ACC112 (cell line): ENCODE data around the gene CCL7.

Experiments
- H2AFZ ChIP-seq: fragments of 200-600 bp; sonication (generic); one replicate; pipeline ENCODE4 v1.6.0; 2017; ENCODE audit warnings: antibody characterized with exemption, low read length; ENCODE audit not compliant: unreplicated experiment
- H3K27ac ChIP-seq: fragments of 200-600 bp; sonication (generic); 2 replicates; pipeline ENCODE4 v1.5.1; 2014; ENCODE audit warnings: low read depth, mild to moderate bottlenecking, antibody characterized with exemption, low read length, moderate library complexity
- H3K27me3 ChIP-seq: fragments of 200-600 bp; sonication (generic); 2 replicates; pipeline ENCODE4 v1.6.1; 2014; ENCODE audit warnings: mild to moderate bottlenecking, antibody characterized with exemption, low read length, moderate library complexity, mixed read lengths; ENCODE audit not compliant: insufficient read depth
- H3K36me3 ChIP-seq: fragments of 200-600 bp; sonication (generic); 2 replicates; pipeline ENCODE4 v1.6.1; 2016; ENCODE audit warnings: mild to moderate bottlenecking, antibody characterized with exemption, low read length, moderate library complexity, mixed read lengths; ENCODE audit not compliant: insufficient read depth
- H3K4me1 ChIP-seq: fragments of 200-600 bp; sonication (generic); one replicate; pipeline ENCODE4 v1.6.1; 2016; ENCODE audit warnings: low read length, mixed read lengths; ENCODE audit not compliant: insufficient read depth, unreplicated experiment, control insufficient read depth
- H3K4me3 ChIP-seq: fragments of 200-600 bp; sonication (generic); 2 replicates; pipeline ENCODE4 v1.5.1; 2014; ENCODE audit warnings: mild to moderate bottlenecking, low read depth, low read length
- H3K79me2 ChIP-seq: fragments of 200-600 bp; sonication (generic); one replicate; pipeline ENCODE4 v1.6.0; 2016; ENCODE audit warnings: low read length; ENCODE audit not compliant: control insufficient read depth, unreplicated experiment, insufficient read depth

The CCL7 gene

DNA sequence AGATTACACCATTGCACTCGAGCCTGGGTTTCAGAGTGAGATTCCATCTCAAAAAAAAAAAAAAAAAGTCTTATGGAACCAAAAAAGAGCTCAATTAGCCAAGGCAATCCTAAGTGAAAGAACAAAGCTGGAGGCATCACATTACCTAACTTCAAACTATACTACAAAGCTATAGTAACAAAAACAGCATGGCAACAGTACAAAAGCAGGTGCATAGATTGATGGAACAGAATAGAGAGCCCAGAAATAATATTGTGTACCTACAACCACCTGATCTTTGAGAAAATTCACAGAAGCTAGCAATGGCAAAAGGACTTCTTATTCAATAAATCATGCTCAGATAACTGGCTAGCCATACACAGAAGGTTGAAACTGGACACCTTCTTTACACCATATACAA is 39.7 kb upstream of the CCL7 start:
- Histone ChIP-seq H3K36me3 (no peaks in the 10 kb centered on the region), H3K4me1 (no peaks in the 10 kb centered on the region), H3K79me2 (no peaks in the 10 kb centered on the region), H2AFZ (no peak overlapping the region), H3K4me3 (no peak overlapping the region), H3K27me3 (peaks cover 15% of the 10 kb centered on the region; the same call in 1 of the 2 replicates), H3K27ac (no peak overlapping the region)

DNA sequence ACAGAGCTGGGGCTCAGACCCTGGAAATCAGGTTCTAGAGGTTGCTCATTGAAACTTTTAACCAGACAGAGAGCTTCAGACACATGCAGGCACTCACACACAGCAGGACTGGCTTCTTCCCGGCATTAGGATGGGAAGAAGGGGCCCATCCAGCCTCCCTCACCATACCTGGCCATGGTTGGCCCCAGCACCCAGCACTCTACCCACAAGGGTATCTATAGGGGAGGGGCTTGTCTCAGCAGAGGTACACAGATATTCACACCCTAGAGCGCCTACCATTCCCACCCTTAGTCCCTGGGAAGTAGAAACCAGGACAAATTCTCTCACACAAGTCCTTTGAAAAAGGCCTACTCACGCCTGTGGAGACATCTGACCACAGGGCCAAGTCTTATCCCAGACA is 35.4 kb upstream of the CCL7 start:
- Histone ChIP-seq H3K27ac (peak overlapping the region; percentile 25; the same call in 1 of the 2 replicates), H3K4me3 (no peak overlapping the region), H3K27me3 (no peaks in the 10 kb centered on the region), H3K36me3 (no peaks in the 10 kb centered on the region), H3K4me1 (peaks cover 7% of the 10 kb centered on the region), H2AFZ (no peak overlapping the region), H3K79me2 (no peaks in the 10 kb centered on the region)

DNA sequence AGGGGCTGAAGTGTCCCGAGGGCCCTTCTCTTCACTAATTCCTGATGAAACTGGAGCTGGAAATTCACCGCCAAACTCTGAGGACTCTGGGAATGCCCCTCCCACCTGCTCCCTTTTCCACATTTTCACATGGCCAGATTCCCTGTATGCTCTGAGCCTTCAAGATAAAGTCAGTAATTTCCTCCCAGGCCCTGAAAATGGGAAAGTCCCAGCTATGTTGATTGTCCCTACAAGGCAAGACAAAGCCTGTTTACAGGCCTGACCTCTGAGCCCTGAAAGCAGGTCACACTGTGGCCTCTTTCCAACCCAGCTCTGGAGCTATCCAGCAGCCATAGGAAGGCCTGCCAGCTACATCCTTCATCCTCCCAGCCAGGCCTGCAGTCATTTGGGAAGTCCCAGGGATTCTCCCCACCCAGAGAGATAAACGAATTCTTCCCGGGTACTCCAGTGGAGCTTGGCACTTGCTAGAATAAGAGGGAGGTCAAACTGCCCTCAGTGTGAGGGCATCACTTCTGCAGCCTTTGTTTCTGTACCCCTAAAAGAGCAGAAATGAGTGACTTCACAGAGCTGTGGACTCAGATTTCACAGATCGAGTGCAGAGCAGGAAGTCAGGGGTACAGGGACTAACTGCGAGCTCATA is 34.5 kb upstream of the CCL7 start:
- Histone ChIP-seq H3K4me1 (peaks cover 8% of the 10 kb centered on the region), H3K79me2 (no peaks in the 10 kb centered on the region), H3K36me3 (no peaks in the 10 kb centered on the region), H2AFZ (no peak overlapping the region), H3K27ac (peak overlapping the region; percentile 25; the same call in 1 of the 2 replicates), H3K4me3 (no peak overlapping the region), H3K27me3 (no peaks in the 10 kb centered on the region)

DNA sequence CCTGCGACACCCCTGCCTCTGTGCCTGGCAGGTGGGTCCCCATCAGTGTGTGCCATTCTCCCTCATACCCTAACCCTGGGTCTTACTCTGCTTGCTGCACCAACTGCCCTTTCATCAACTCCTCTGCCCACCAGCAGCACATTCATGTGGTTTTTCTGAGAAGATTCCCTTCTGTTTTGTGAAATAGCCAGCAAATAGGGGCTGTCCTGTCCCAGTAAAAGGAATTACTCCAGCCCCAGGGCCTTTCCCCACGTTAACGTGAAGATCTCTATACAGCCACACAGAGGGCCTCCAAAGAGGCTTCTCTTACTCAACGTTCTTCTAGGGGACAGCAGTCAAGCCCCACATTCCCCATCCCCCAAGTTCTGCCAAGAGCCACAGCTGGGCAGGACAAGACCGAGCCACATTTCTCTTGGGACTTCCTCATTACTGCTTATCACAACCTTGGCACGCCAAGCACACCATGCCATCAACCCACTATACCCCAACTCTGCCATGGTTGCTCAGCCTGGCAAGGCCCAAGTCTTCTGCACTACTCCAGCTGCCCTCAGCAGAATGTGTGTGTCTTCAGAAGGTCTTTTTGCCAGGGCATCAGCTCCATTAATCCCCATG is 33.6 kb upstream of the CCL7 start:
- Histone ChIP-seq H3K4me3 (no peak overlapping the region), H2AFZ (no peak overlapping the region), H3K79me2 (no peaks in the 10 kb centered on the region), H3K36me3 (no peaks in the 10 kb centered on the region), H3K27ac (no peak overlapping the region), H3K4me1 (peaks cover 14% of the 10 kb centered on the region), H3K27me3 (no peaks in the 10 kb centered on the region)

DNA sequence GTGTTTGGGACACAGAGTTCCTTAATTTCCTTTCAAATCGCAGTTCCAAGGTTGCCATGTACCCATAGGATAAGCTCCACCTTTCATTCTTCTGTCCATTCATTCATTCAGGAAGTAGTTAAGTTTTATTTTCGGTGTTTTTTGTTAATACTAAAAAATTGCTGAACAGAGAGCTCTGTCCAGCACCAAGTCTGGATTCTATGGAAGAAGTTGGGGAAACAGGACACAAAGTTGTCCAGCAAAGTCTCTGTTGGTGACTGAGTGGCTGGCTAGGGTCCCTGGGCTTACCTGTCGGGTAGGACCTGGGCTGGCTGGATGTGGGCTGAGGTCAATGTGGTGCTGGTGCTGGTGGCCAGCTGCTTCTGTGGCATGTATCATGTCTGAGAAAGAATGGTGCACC is 32.6 kb upstream of the CCL7 start:
- no peak overlapping the region for H3K4me3 ChIP-seq
- H3K79me2 ChIP-seq: no peaks in the 10 kb centered on the region
- no peaks in the 10 kb centered on the region for H3K27me3 ChIP-seq
- H3K4me1 ChIP-seq: peaks cover 14% of the 10 kb centered on the region
- no peaks in the 10 kb centered on the region for H3K36me3 ChIP-seq
- no peak overlapping the region for H2AFZ ChIP-seq
- no peak overlapping the region for H3K27ac ChIP-seq

DNA sequence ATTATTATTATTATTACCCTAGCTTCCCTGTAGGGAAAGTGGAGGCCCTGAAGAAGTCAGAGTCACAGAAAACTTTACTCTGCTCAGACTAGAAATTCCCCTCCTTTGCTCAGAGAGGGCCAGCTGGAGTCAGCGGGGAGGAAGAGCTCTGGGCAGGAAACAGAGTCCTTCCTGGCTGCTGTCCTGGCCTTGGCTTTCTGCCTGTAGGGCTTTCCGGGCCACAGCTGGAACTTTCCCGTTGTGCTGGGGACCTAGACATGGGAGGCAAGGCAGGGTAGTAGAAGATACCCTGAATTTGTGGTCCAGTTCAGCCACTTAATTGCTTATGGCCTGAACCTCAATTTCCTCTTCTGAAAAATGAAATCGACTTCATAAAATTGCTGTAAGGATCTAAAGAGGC is 29.0 kb upstream of the CCL7 start:
- Histone ChIP-seq H3K79me2 (no peaks in the 10 kb centered on the region), H3K4me1 (peaks cover 14% of the 10 kb centered on the region), H3K4me3 (no peak overlapping the region), H3K27me3 (no peaks in the 10 kb centered on the region), H2AFZ (no peak overlapping the region), H3K36me3 (no peaks in the 10 kb centered on the region), H3K27ac (no peak overlapping the region)

DNA sequence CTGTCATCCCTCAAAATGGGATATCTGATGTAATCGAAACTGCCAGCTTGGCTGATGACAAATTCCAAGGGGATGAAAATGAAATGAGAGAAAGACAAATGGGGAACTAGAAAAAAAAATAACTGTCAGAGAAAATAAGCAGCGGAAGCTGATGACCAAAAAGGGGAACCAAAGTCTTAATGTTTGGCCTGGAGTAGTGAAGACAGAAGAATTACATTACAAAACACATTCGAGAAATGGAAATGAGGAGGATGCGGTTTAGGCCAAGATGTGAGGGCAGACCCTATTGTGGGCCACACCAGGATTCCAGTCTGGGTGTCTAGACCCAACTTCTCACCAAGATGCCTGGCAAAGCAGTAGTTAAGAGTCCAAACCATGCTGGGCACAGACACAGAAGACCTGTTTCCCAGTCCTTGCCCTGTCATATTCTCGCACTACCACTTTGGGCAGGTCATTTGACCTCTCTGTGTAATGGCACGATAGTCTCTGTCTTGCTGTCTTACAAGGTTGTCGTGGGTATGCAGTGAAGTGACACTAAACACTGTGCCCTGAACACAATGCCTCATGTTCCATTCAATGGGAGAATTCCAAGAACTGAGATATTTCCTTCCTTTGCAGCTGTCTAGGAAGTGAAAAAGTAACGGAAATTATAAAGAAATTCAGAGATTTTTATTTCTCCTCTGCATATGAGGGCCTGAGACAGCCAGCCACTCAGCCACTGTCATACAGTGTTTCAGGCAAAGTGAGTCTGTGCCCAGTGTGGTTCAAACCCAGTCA is 27.2 kb upstream of the CCL7 start:
- H3K27me3 ChIP-seq: no peaks in the 10 kb centered on the region
- no peak overlapping the region for H2AFZ ChIP-seq
- H3K79me2 ChIP-seq: no peaks in the 10 kb centered on the region
- H3K4me1 ChIP-seq: peaks cover 14% of the 10 kb centered on the region
- H3K27ac ChIP-seq: no peak overlapping the region
- no peaks in the 10 kb centered on the region for H3K36me3 ChIP-seq
- H3K4me3 ChIP-seq: no peak overlapping the region

DNA sequence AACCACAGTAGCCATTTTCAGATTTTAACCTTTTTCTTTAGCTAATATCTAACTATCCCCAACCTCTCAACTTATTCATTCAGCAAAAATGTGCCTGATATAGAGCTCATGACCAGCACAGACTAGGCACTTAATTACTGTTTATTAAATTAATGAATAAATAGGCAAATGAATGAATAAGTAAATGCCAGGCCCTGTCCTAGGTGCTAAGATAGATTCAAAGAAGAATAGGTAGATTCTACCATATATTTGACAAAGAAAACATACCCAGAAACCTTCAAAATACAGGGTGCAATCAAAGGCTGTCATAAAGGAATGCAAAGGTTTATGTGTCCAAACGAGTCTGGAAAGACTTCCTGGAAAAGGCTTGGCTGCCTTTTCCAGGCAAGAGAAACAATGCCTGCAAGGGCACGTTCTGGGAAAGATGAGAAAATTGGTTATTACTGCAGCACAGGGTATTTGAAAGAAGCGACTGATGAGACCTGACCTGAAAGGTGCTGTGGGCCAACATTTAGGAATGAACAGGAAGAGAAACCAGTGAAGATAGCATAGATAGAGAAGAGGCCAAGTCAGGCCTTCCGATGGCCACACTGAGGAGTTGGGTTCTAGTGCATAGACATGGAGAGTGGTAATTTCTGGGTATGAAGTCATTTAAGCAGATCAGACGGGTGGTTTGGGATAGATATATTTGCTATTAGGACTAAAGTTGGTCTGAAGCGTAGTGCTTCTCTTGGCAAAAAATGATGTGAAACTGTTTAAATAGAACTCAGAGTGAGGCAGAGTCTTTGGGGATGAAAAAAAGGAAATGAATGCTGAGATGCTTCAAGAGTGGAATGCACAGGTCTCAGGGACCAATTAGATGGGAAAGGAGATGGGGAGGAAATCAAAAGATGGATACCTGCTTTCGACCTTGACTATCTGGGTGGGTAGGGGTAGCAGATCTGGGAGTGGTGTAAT is 26.4 kb upstream of the CCL7 start:
- H3K4me3 ChIP-seq: no peak overlapping the region
- H3K79me2 ChIP-seq: no peaks in the 10 kb centered on the region
- H2AFZ ChIP-seq: no peak overlapping the region
- H3K4me1 ChIP-seq: peaks cover 20% of the 10 kb centered on the region
- H3K36me3 ChIP-seq: no peaks in the 10 kb centered on the region
- H3K27ac ChIP-seq: no peak overlapping the region
- no peaks in the 10 kb centered on the region for H3K27me3 ChIP-seq

DNA sequence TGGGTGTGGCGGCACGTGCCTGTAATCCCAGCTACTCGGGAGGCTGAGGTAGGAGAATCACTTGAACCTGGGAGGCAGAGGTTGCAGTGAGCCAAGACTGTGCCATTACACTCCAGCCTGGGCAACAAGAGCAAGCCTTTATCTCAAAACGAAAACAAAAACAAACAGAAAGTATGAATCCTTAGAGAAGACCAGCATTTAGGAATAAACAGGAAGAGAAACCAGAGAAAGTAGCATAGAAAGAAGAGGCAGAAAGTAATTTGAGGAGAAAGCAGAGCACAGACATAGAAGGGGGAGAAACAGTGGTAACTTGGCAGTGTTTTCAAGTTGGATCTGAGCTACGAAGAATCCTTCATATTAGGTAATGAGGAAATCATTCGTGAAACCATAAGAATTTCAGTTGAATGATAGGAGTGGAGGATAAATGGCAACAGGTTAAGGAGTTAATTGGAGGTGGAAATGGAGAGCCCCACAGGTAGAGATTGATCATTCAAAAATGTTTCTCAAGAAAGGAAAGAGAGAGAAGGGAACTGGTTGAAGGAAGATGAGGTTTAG is 24.6 kb upstream of the CCL7 start:
- Histone ChIP-seq H2AFZ (no peak overlapping the region), H3K4me1 (peaks cover 33% of the 10 kb centered on the region), H3K36me3 (no peaks in the 10 kb centered on the region), H3K4me3 (no peak overlapping the region), H3K79me2 (no peaks in the 10 kb centered on the region), H3K27me3 (no peaks in the 10 kb centered on the region), H3K27ac (no peak overlapping the region)

DNA sequence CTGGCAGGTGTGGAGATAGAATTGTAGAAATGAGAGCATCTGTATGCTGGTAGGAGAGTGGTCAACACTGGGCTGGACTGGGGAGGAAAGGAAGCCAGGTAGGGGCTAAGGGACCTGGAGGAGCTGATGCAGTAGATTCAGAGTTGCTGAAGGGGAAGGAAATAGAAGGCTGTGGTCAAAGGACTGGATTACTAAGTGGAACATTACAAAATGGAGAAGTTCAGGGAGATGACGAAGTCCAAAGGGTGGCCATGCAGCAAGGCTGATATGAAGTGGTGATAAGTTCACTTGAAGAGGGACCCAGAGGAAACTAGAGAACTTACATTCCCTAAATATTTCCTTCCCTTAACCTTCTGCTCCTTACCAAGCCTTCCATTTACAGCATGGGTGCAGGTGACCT is 23.6 kb upstream of the CCL7 start:
- no peak overlapping the region for H3K4me3 ChIP-seq
- no peak overlapping the region for H2AFZ ChIP-seq
- H3K27me3 ChIP-seq: no peaks in the 10 kb centered on the region
- H3K36me3 ChIP-seq: no peaks in the 10 kb centered on the region
- H3K79me2 ChIP-seq: no peaks in the 10 kb centered on the region
- H3K27ac ChIP-seq: no peak overlapping the region
- peaks cover 37% of the 10 kb centered on the region for H3K4me1 ChIP-seq
